T1000 (cell line): ENCODE measurements around the gene TTC34.

Experiments used
- DNase-seq: peaks from one replicate; lab custom pipeline; 2025; ENCODE audit warnings: mixed read lengths; lab: John Stamatoyannopoulos, UW

The TTC34 gene

GRCh38 chr1:2604844-2605508 lies 196.5 kb downstream of the TTC34 start:
- no peak for DNase-seq

DNA sequence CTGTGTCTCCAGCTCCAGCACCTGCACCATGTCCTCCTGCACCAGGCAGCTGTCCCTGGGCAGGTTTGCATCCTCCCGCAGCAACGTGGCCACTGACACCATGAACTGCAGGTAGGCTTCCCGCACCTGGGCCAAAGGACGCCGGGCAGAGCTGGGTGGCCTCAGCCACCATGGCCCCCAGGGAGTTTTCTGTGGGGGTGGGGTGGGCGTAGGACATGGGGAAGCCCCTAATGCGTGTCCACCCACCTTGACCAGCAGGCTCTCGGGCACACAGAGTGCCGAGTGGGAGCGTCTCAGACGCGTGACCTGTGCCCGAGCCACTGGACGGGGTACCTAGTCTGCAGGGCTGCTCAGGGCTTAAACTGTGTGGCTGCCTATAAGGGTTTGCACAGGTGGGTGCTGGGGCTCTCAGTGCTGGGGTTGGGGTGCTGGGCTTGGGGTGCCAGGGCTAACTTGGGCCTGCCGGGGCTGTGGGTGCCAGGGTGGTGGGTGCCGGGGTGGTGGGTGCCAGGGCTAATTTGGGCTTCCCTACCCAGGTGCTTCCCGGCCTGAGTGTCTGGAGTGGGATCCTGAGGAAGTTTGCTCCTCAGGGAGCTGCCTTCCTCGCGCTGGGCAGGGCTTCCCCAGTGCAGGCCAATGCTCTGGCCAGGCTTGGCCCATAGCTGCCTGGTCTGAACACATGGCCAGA lies 197.2 kb downstream of the TTC34 start:
- DNase-seq, result no peak

DNA sequence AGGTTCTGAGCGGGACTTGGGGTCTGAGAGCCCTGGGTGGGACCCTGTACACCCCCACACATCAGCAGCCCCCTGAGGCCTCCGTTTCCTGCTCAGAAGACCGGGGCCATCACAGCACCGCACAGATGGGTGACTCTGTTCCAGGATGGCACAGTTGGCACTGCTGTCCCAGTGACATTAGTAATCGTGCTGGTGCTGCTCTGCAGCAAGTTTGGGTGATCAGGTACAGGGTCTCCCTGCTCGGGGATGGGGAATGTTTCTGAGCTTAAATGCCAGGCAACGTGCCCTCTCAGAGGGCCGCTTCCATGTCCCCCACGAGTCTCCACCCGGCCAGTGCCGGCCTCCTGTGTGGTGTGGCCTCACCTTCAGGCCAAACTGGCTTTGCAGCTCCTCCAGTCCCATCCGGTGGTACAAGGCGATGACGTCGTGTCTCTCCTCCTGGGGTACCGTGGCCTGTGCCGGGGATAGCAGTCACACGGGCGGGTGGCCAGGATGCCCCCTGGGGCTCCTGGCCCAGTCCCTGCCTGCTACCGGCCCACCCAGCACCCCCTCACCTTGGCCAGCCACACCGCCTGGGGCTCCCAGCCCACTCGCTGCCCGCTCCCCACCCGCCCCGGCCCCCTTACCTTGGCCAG lies 197.9 kb downstream of the TTC34 start:
- DNase-seq, result no peak

DNA sequence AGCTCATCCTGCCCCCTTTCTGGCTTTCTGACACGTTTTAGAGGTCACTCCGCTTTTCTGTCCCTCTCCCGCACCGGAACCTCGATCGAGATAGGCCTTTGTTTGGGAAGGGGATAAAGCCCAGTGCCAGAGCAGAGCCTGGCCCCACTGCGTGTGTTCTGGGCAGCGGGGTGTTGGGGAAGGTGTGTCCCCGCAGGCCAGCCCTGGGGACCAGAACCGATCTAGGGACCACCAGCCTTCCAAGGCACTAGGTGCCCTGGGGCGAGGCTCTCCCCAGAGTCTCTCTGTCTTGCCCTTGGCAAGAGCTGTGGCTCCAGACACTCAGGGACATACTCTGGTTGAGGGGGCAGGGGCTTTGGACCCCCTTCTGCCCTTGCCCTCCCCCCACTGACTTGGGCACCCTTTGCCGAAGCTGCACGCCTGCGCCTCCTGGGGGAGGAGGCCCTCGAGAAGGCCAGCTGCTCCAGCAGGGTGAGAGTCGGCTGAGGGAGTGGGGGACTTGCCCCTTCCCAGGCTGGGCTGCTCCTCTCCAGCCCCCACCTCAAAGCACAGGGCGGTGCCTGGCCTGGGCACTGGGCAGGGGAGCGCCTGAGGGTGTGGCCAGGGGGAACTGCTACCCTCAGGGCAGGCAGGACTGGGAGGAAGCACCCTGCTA lies 198.5 kb downstream of the TTC34 start:
- DNase-seq, result no peak

DNA sequence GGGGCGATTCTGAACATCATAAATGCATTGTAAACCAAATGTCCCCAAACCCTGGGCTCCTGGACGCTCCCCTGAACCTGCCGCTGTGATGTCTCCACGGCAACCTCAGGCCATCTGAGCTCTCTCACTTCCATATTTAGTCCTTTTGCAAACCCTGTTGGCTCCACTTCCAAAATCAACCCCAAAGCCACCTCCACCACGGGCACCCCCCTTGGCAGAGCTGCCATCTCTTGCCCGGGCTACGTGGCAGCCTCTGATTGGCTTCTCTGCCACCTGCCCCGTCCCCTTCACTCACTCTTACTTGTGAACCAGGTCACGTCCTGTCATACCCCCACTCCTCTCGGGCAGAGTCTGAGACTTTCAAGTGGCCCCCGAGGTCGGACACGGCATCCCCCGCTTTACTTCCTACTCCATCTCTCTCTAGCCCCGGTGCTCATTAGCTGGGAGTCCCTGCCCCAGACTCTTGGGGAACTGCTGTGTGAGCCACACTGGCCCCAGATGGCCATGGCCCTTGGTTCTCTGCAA lies 199.1 kb downstream of the TTC34 start:
- DNase-seq, result no peak

- DNase-seq, result no peak
Measured at GRCh38 chr1:2601721-2602303, 199.7 kb downstream of the TTC34 start.

- no peak for DNase-seq
Measured at GRCh38 chr1:2598329-2598931, 203.1 kb downstream of the TTC34 start.

- no peak for DNase-seq
Measured at GRCh38 chr1:2597441-2598328, 203.8 kb downstream of the TTC34 start.

DNA sequence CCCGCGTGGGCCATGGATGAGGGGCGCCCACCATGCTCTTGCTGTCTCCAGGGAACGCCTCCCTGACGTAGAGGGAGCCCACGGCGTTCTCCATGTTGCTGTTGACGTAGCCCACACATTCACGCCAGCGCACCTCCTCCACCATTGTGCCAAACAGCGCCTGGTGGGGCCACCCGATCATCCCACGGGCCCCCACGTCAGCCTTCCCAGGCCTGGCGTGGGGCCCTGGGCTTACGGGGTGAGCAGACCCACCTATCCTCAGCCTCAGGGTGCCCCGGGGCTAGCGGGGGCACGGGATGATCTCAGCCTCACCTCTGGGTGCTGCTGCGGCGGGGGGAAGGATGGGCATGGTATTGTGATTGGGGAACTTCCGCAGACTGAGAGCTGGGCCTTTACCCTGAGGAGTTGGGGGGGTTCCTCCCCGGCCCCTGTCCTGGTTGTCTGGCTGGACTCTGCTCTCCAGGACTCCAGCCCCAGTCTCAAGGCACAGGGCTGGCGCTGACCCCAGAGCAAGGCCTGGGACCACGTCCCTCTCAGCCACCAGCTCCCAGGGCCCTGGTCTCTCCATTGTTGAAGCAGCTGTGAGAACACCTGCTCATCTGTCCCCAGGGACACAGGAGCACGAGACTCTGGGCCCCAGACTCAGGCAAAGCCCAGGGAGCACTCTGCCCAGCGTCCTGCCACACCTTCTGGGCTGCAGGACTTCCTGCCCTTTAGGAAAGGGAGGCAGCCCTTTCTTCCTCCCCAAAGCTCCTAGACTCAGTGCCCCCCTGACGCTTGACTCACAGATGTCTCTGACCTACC lies 204.8 kb downstream of the TTC34 start:
- DNase-seq, result no peak

GRCh38 chr1:2595812-2596529 lies 205.5 kb downstream of the TTC34 start:
- DNase-seq, result no peak

DNA sequence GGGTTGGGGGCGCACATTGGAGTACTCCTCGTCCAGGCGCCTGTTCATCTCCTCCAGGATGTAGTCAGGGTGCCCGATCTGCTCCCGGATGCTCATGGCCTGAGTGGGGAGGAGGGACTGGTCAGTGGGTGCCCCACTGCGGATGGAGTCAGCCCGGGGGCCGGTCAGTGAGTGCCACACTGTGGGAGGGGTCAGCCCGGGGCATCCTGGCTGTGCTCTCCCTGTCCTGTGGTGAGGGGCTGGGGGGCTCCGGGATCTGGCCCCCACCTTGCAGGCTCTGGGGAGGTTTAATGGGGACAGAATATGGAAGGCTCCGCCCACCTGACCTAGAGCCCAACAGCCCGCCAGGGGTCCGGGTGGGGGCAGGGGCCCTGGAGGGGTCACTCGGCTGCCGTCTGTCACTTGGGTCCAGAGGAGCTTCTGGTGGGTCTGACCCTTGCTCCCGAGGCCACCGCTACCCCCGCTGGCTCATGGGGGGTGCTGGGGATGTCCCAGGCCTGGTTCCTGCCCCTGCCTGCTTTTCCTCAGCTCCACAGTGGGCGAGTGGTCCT lies 206.2 kb downstream of the TTC34 start:
- no peak for DNase-seq

DNA sequence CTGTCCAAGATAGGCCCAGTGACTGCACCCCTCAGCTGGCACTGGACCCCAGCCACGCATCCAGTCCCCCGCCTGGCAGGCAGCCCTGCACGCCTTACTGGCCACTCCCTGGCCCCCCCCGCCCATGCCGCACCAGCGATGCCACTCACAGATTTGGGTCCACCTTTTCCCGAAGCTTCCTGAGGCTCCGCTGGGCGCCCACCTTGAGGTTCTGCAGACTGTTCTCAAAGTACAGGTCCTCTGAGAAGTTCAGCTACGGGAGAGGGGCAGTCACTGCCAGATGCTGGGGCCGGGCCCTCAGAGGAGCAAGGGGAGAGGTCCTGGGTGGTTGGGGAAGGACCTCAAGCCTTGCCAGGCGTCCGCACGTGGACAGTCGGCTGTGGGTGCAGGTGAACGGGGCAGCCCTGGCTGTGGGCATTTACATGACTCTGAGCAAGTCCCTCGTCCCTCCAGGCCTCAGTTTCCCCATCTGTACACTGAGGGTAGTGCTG lies 206.8 kb downstream of the TTC34 start:
- DNase-seq, result no peak

- DNase-seq, result no peak
Measured at GRCh38 chr1:2594001-2594640, 207.4 kb downstream of the TTC34 start.

GRCh38 chr1:2593251-2593878 lies 208.1 kb downstream of the TTC34 start:
- DNase-seq, result no peak

- DNase-seq, result no peak
Measured at GRCh38 chr1:2592672-2593071, 208.8 kb downstream of the TTC34 start.

DNA sequence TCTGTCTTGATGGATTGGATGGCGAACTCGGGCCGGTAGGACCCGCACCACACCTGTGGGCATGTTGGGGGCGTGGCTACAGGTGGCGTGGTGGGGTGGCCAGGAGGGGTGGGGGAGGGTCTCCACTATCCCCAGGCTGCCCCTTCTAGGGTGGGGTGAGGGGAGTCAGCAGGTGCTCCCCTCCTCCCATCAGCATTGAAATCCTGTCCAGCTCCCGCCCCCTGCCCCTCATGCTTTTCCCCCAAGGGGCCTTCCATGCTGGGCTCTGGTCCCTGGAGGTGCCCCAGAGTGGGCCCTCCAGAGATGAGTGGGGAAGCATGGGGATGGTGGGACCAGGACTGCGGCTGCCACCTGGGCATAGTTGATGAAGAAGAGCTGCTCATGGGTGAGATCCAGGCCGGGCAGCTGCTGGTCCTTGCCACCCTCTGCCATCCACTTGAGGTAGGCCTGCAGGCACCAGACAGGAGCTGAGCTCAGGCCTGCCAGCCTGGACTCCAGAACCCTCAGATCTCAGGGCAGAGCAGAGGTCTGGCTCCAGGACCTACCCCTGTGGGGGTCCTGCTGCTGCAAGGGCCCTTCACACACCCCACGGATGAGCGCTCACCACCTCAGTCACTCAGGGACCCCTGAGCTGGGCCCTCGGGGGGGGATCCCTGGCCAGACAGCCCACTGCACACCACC lies 209.8 kb downstream of the TTC34 start:
- no peak for DNase-seq

DNA sequence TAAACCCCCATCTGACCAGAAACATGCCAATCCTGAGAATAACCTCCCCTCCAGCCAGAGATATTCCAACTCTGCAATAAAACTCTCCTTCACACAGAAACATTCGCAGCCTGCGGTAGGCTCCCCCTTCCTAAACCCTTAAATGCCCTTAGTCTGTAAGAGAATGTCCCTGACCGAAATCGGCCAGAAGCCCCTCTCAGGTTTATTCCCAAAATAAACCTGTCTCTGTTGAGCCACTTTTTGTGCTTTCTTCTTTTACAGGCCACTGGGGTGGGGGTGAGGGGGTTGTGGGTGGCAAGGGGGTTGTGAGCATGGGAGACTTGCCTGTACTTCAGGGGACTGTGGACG lies 210.3 kb downstream of the TTC34 start:
- DNase-seq, result no peak
